HepG2 (cell line): Measurements from ENCODE around the gene LTB4R. TPM values are rescaled to one million over a fixed set of nuclear protein-coding genes. Genes with fewer than 3 reads are reported as not detected.
A peak's percentile ranks its signal among the peaks of the same experiment; 100 is the strongest.

Experiments used
- ARHGAP35 ChIP-seq: sonication (generic); formaldehyde crosslinking; IDR thresholded peaks from 2 replicates; pipeline ENCODE4 v1.9.0; 2022; ENCODE audit warnings: mild to moderate bottlenecking, inconsistent platforms, moderate library complexity, missing genetic modification reagents, borderline replicate concordance
- BCL6 ChIP-seq: IDR thresholded peaks from 2 replicates; pipeline ENCODE4 v1.6.1; 2016; ENCODE audit warnings: missing genetic modification reagents, missing compliant biosample characterization
- CREB1 ChIP-seq, 2 experiments: fragments of 450-650 bp in 1 of 2; IDR thresholded peaks; 2 replicates each; pipeline ENCODE4 v1.6.1; 2016 to 2017; ENCODE audit warnings: control low read depth in 1 of 2, mild to moderate bottlenecking in 1 of 2, missing compliant biosample characterization in 1 of 2, missing genetic modification characterization in 1 of 2
- HHEX ChIP-seq: IDR thresholded peaks from 2 replicates; pipeline ENCODE4 v1.6.1; 2016; ENCODE audit warnings: control low read depth
- KDM3A ChIP-seq: IDR thresholded peaks from 2 replicates; pipeline ENCODE4 v1.6.1; 2018; ENCODE audit warnings: low read depth, missing compliant biosample characterization
- LCORL ChIP-seq, 2 experiments: fragments of 450-650 bp in 1 of 2; sonication (generic) in 1 of 2; formaldehyde crosslinking in 1 of 2; IDR thresholded peaks; 2 replicates each; pipeline versions ENCODE4 v1.5.0 to v1.6.1; 2017 to 2020; ENCODE audit warnings: antibody characterized with exemption in 1 of 2, missing genetic modification reagents in 1 of 2
- MTF1 ChIP-seq: sonication (generic); formaldehyde crosslinking; IDR thresholded peaks from 2 replicates; pipeline ENCODE4 v1.5.0; 2020; ENCODE audit warnings: missing genetic modification reagents
- RORA ChIP-seq: sonication (generic); formaldehyde crosslinking; IDR thresholded peaks from 2 replicates; pipeline ENCODE4 v1.5.0; 2020; ENCODE audit warnings: mild to moderate bottlenecking, missing genetic modification reagents, moderate library complexity
- SIN3A ChIP-seq: IDR thresholded peaks from 2 replicates; pipeline ENCODE4 v1.6.1; 2011; ENCODE audit warnings: low read depth, mild to moderate bottlenecking, control low read depth, low read length, borderline replicate concordance
- U2AF1 ChIP-seq: fragments of 200-400 bp; formaldehyde crosslinking; optimal IDR thresholded peaks from 2 replicates; pipeline ENCODE3; 2017; ENCODE audit warnings: mild to moderate bottlenecking, low read depth, low read length
- ZBTB21 ChIP-seq: sonication (generic); formaldehyde crosslinking; IDR thresholded peaks from 2 replicates; pipeline ENCODE4 v1.4.0; 2020; ENCODE audit warnings: missing genetic modification reagents
- ZNF205 ChIP-seq: IDR thresholded peaks from 2 replicates; pipeline ENCODE4 v1.6.1; 2018; ENCODE audit warnings: missing biosample characterization, missing genetic modification reagents
- ZNF260 ChIP-seq: sonication (generic); formaldehyde crosslinking; IDR thresholded peaks from 2 replicates; pipeline ENCODE4 v1.4.0; 2020; ENCODE audit warnings: missing genetic modification reagents, low read depth, mild to moderate bottlenecking, borderline replicate concordance
- ZNF331 ChIP-seq: sonication (generic); formaldehyde crosslinking; IDR thresholded peaks from 2 replicates; pipeline ENCODE4 v1.4.0; 2020; ENCODE audit warnings: missing genetic modification reagents
- ZNF572 ChIP-seq: sonication (generic); formaldehyde crosslinking; IDR thresholded peaks from 2 replicates; pipeline ENCODE4 v1.5.1; 2020; ENCODE audit warnings: mild to moderate bottlenecking, missing genetic modification reagents
- ZNF841 ChIP-seq: sonication (generic); formaldehyde crosslinking; IDR thresholded peaks from 2 replicates; pipeline ENCODE4 v1.8.1; 2023; ENCODE audit warnings: missing genetic modification reagents, borderline replicate concordance
- polyA plus RNA-seq, 8 experiments: library from polyadenylated mRNA; depleted of rRNA in 3 of 8; stranded (reverse) in 7 of 8; unstranded in 1 of 8; fragments of >200 nt; fragmentation: Illumina TruSeq in 4 of 8; extraction: Trizol in 4 of 8; gene quantifications; 2 replicates each; pipeline versions ENCODE4 v1.2.1 to v1.2.3, GENCODE V29; 2011 to 2016; ENCODE audit warnings: low read depth in 4 of 8, missing spikeins in 1 of 8, mixed read lengths in 1 of 8; ENCODE audit not compliant: insufficient read depth in 1 of 8
- total RNA-seq, 5 experiments: library from RNA; depleted of rRNA; stranded (reverse); fragments of >200 nt; fragmentation: Illumina TruSeq; extraction: Trizol; gene quantifications; 2 replicates each; pipeline ENCODE4 v1.2.3, GENCODE V29; 2016; ENCODE audit warnings: low read depth in 1 of 5
- TF ChIP-seq, protein P1 (sequence below): sonication (generic); formaldehyde crosslinking; IDR thresholded peaks from 2 replicates; pipeline ENCODE4 v1.5.0; 2020; ENCODE audit warnings: missing genetic modification reagents
- TF ChIP-seq, protein P2 (sequence below), 2 experiments: sonication (generic) in 1 of 2; formaldehyde crosslinking in 1 of 2; IDR thresholded peaks; 2 replicates each; pipeline versions ENCODE4 v1.4.0 to v1.6.1; 2018 to 2020; ENCODE audit warnings: missing genetic modification reagents in 2 of 2, borderline replicate concordance in 1 of 2, low read depth in 1 of 2, mild to moderate bottlenecking in 1 of 2, missing biosample characterization in 1 of 2
- TF ChIP-seq, protein P3 (sequence below): sonication (generic); formaldehyde crosslinking; conservative IDR thresholded peaks from 2 replicates; pipeline ENCODE4 v1.4.0; 2020; ENCODE audit warnings: missing genetic modification reagents
- TF ChIP-seq, protein P4 (sequence below): sonication (generic); formaldehyde crosslinking; IDR thresholded peaks from 2 replicates; pipeline ENCODE4 v1.8.1; 2023; ENCODE audit warnings: missing genetic modification reagents, inconsistent platforms, borderline replicate concordance

Gene LTB4R
- total and polyA plus RNA-seq, 2 of the 13 experiments (the other 11 are each of a cell fraction or from before 2014, with no cell fraction given) = 3.2 to 8.2 TPM

DNA sequence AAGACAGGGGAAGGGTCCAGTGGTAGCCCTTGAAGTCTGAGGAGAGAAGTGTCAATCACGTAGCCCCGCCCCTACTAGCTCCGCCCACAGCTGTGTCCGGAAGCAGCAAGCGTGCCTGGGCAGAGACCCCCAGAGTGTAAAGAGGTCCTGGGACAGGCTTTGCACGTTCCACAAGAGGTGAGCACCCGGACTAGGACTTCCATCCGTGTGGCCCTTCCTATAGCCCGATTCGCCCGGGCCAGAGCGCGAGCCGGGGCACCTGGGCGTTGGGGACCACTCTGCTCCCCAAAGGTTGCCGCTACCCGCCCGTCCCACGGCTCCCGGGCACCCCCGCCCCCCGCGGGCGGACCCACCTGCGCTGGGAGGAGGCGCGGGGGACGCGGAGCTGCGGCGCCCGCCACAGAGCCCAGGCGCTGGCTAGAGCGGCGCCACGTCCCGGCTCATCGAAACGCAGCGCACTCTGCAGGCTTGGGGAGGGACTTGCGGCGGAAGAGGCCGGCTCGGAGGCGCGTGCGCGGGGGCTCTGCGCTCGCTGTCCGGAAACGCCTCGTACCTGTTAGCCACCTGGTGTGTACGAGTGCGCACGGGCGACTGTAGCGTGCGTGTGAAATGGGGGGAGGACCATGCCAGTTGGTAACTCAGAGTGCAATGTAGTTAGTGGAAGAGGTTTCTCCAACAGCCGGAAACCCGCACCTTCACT is 40.0 kb upstream of the LTB4R start, which contains the start of gene RABGGTA (continued):
- TF ChIP-seq KDM3A (CRISPR knock-in tag) (peak; percentile 100), ZNF572 (CRISPR knock-in tag) (peak; percentile 88; the same call in 1 of the 2 replicates), HHEX (CRISPR knock-in tag) (peak; percentile 60; the same call in 1 of the 2 replicates), ZBTB21 (CRISPR knock-in tag) (peak; percentile 22; the same call in 1 of the 2 replicates), LCORL (IDR thresholded peaks at IDR 0.05) (no peak), LCORL (CRISPR knock-in tag; IDR thresholded peaks at IDR 0.05) (peak; percentile 99), ZNF260 (no peak), U2AF1 (peak; percentile 99), ZNF841 (peak; percentile 94), ARHGAP35 (CRISPR knock-in tag) (peak; percentile 99), SIN3A (peak; percentile 97), ZNF331 (CRISPR knock-in tag) (peak; percentile 98), ZNF205 (CRISPR knock-in tag) (peak; percentile 95), CREB1 (IDR thresholded peaks at IDR 0.05) (peak; percentile 71; the same call in 1 of the 2 replicates), CREB1 (CRISPR knock-in tag; IDR thresholded peaks at IDR 0.05) (no peak), RORA (CRISPR knock-in tag) (no peak; the same call in 1 of the 2 replicates), MTF1 (CRISPR knock-in tag) (peak; percentile 96), BCL6 (CRISPR knock-in tag) (peak; percentile 86)
- TF ChIP-seq, protein P1, sequence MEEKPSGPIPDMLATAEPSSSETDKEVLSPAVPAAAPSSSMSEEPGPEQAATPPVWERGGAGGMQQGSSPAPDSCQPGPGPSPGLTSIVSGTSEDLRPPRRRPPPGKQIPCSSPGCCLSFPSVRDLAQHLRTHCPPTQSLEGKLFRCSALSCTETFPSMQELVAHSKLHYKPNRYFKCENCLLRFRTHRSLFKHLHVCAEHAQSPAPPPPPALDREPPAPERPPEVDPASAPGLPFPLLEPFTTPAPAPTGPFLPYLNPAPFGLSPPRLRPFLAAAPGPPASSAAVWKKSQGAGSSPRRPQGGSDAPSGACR = peak; percentile 100
- TF ChIP-seq, protein P2, sequence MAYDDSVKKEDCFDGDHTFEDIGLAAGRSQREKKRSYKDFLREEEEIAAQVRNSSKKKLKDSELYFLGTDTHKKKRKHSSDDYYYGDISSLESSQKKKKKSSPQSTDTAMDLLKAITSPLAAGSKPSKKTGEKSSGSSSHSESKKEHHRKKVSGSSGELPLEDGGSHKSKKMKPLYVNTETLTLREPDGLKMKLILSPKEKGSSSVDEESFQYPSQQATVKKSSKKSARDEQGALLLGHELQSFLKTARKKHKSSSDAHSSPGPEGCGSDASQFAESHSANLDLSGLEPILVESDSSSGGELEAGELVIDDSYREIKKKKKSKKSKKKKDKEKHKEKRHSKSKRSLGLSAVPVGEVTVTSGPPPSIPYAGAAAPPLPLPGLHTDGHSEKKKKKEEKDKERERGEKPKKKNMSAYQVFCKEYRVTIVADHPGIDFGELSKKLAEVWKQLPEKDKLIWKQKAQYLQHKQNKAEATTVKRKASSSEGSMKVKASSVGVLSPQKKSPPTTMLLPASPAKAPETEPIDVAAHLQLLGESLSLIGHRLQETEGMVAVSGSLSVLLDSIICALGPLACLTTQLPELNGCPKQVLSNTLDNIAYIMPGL (CRISPR knock-in tag; IDR thresholded peaks at IDR 0.05; ENCODE audit: borderline replicate concordance in 1 of 2, low read depth in 1 of 2) = peak; percentile 100
- TF ChIP-seq, protein P3, sequence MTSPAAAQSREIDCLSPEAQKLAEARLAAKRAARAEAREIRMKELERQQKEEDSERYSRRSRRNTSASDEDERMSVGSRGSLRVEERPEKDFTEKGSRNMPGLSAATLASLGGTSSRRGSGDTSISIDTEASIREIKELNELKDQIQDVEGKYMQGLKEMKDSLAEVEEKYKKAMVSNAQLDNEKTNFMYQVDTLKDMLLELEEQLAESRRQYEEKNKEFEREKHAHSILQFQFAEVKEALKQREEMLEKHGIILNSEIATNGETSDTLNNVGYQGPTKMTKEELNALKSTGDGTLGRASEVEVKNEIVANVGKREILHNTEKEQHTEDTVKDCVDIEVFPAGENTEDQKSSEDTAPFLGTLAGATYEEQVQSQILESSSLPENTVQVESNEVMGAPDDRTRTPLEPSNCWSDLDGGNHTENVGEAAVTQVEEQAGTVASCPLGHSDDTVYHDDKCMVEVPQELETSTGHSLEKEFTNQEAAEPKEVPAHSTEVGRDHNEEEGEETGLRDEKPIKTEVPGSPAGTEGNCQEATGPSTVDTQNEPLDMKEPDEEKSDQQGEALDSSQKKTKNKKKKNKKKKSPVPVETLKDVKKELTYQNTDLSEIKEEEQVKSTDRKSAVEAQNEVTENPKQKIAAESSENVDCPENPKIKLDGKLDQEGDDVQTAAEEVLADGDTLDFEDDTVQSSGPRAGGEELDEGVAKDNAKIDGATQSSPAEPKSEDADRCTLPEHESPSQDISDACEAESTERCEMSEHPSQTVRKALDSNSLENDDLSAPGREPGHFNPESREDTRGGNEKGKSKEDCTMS (CRISPR knock-in tag) = no peak
- TF ChIP-seq, protein P4, sequence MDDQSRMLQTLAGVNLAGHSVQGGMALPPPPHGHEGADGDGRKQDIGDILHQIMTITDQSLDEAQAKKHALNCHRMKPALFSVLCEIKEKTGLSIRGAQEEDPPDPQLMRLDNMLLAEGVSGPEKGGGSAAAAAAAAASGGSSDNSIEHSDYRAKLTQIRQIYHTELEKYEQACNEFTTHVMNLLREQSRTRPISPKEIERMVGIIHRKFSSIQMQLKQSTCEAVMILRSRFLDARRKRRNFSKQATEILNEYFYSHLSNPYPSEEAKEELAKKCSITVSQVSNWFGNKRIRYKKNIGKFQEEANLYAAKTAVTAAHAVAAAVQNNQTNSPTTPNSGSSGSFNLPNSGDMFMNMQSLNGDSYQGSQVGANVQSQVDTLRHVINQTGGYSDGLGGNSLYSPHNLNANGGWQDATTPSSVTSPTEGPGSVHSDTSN (CRISPR knock-in tag) = peak; percentile 95
